HepG2 (cell line): ENCODE data around the gene ELP5. TPM values are rescaled to one million over a fixed set of nuclear protein-coding genes. Genes with fewer than 3 reads are reported as not detected.
A peak's percentile ranks its signal among the peaks of the same experiment; 100 is the strongest.

Experiments
- AGO2 ChIP-seq: fragments of 200-400 bp; formaldehyde crosslinking; optimal IDR thresholded peaks from 2 replicates; pipeline ENCODE3; 2017; ENCODE audit warnings: mild to moderate bottlenecking, low read depth, low read length, moderate library complexity
- DNMT1 ChIP-seq: sonication (generic); formaldehyde crosslinking; IDR thresholded peaks from 2 replicates; pipeline ENCODE4 v1.5.1; 2020; ENCODE audit warnings: mild to moderate bottlenecking, missing genetic modification reagents
- HNRNPH1 ChIP-seq: fragments of 200-400 bp; formaldehyde crosslinking; optimal IDR thresholded peaks from 2 replicates; pipeline ENCODE3; 2017; ENCODE audit warnings: mild to moderate bottlenecking, low read depth, low read length
- NR2F1 ChIP-seq, 2 experiments: fragments of 450-650 bp in 1 of 2; formaldehyde crosslinking in 1 of 2; IDR thresholded peaks; 2 replicates each; pipeline versions ENCODE4 v1.5.0 to v1.6.1; 2016 to 2020; ENCODE audit warnings: mild to moderate bottlenecking in 1 of 2, missing compliant biosample characterization in 1 of 2, missing genetic modification reagents in 1 of 2, moderate library complexity in 1 of 2
- RFX3 ChIP-seq: IDR thresholded peaks from 2 replicates; pipeline ENCODE4 v1.6.1; 2016; ENCODE audit warnings: missing biosample characterization, missing genetic modification reagents
- SAFB2 ChIP-seq: sonication (generic); formaldehyde crosslinking; IDR thresholded peaks from 2 replicates; pipeline ENCODE4 v1.5.1; 2020; ENCODE audit warnings: missing genetic modification reagents, low read depth, mild to moderate bottlenecking, borderline replicate concordance
- SKI ChIP-seq: fragments of 450-650 bp; IDR thresholded peaks from one replicate; pipeline ENCODE4 v1.6.1; 2018; ENCODE audit warnings: mild to moderate bottlenecking; ENCODE audit not compliant: partially characterized antibody
- SSRP1 ChIP-seq: IDR thresholded peaks from 2 replicates; pipeline ENCODE4 v1.6.1; 2016; ENCODE audit warnings: control low read depth
- STAG1 ChIP-seq: sonication (generic); formaldehyde crosslinking; IDR thresholded peaks from 2 replicates; pipeline ENCODE4 v1.4.0; 2020; ENCODE audit warnings: missing genetic modification reagents
- TCF7 ChIP-seq: sonication (generic); IDR thresholded peaks from 2 replicates; pipeline ENCODE4 v1.6.1; 2016; ENCODE audit warnings: antibody characterized with exemption, low read depth
- ZMYM4 ChIP-seq: sonication (generic); formaldehyde crosslinking; IDR thresholded peaks from 2 replicates; pipeline ENCODE4 v1.8.1; 2023; ENCODE audit warnings: mild to moderate bottlenecking, missing genetic modification reagents
- ZNF136 ChIP-seq: sonication (generic); formaldehyde crosslinking; IDR thresholded peaks from 2 replicates; pipeline ENCODE4 v1.8.1; 2022; ENCODE audit warnings: low read depth, mild to moderate bottlenecking, moderate library complexity, missing genetic modification reagents
- ZNF510 ChIP-seq: sonication (generic); formaldehyde crosslinking; IDR thresholded peaks from 2 replicates; pipeline ENCODE4 v1.4.0; 2020; ENCODE audit warnings: low read depth, mild to moderate bottlenecking, missing genetic modification reagents
- ZNF660 ChIP-seq: sonication (generic); formaldehyde crosslinking; IDR thresholded peaks from 2 replicates; pipeline ENCODE4 v1.5.1; 2020; ENCODE audit warnings: mild to moderate bottlenecking, low read depth, missing genetic modification reagents, borderline replicate concordance
- polyA plus RNA-seq, 8 experiments: library from polyadenylated mRNA; depleted of rRNA in 3 of 8; stranded (reverse) in 7 of 8; unstranded in 1 of 8; fragments of >200 nt; fragmentation: Illumina TruSeq in 4 of 8; extraction: Trizol in 4 of 8; gene quantifications; 2 replicates each; pipeline versions ENCODE4 v1.2.1 to v1.2.3, GENCODE V29; 2011 to 2016; ENCODE audit warnings: low read depth in 4 of 8, missing spikeins in 1 of 8, mixed read lengths in 1 of 8; ENCODE audit not compliant: insufficient read depth in 1 of 8
- total RNA-seq, 5 experiments: library from RNA; depleted of rRNA; stranded (reverse); fragments of >200 nt; fragmentation: Illumina TruSeq; extraction: Trizol; gene quantifications; 2 replicates each; pipeline ENCODE4 v1.2.3, GENCODE V29; 2016; ENCODE audit warnings: low read depth in 1 of 5
- TF ChIP-seq, protein P1 (sequence below): sonication (generic); formaldehyde crosslinking; IDR thresholded peaks from 2 replicates; pipeline ENCODE4 v1.4.0; 2020; ENCODE audit warnings: missing genetic modification reagents
- TF ChIP-seq, protein P2 (sequence below): sonication (generic); formaldehyde crosslinking; IDR thresholded peaks from 2 replicates; pipeline ENCODE4 v1.4.0; 2020; ENCODE audit warnings: missing genetic modification reagents, borderline replicate concordance
- TF ChIP-seq, protein P3 (sequence below): sonication (generic); formaldehyde crosslinking; conservative IDR thresholded peaks from 2 replicates; pipeline ENCODE4 v1.4.0; 2020; ENCODE audit warnings: missing genetic modification reagents
- TF ChIP-seq, protein P4 (sequence below): sonication (generic); formaldehyde crosslinking; IDR thresholded peaks from 2 replicates; pipeline ENCODE4 v1.4.0; 2020; ENCODE audit warnings: mild to moderate bottlenecking, missing genetic modification reagents
- TF ChIP-seq, protein P5 (sequence below): sonication (generic); formaldehyde crosslinking; IDR thresholded peaks from 2 replicates; pipeline ENCODE4 v1.5.0; 2020; ENCODE audit warnings: mild to moderate bottlenecking, missing genetic modification reagents

ELP5 gene
- total and polyA plus RNA-seq, 2 of the 13 experiments (the other 11 are each of a cell fraction or from before 2014, with no cell fraction given) = 67.6 to 69.8 TPM

DNA sequence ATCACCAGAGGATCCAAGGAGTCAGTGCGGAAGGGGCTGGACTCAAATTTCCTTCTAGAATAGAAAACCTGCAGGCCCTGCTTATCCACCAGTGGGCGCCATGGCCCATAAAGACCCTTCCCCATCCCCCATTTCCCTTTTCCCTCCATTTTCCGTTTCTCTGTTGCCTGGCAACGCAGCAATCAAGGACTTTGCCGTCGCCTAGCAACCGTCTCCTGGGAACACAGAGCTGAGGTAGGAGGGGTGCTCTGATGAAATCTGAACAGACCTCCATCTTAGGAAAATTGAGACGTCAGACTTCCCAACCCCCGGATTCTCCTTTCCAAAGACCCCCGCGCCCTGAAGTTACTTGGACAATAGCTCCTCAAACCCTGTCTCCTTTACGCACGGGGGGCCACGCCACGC is 38.1 kb upstream of the ELP5 start (continued):
- TF ChIP-seq SSRP1 (CRISPR knock-in tag) (no peak), TCF7 (no peak), ZNF510 (CRISPR knock-in tag) (no peak), AGO2 (no peak), STAG1 (CRISPR knock-in tag) (peak; percentile 44), NR2F1 (CRISPR knock-in tag; IDR thresholded peaks at IDR 0.05) (0 out of 4 replicates have a peak, but pooled peaks of 1 of the 2 experiments have one; percentile 38), SAFB2 (CRISPR knock-in tag) (no peak), HNRNPH1 (no peak), ZMYM4 (CRISPR knock-in tag) (no peak), SKI (no peak), RFX3 (CRISPR knock-in tag) (peak; percentile 94), ZNF136 (CRISPR knock-in tag) (no peak), DNMT1 (no peak), ZNF660 (CRISPR knock-in tag) (no peak)
- TF ChIP-seq, protein P1, sequence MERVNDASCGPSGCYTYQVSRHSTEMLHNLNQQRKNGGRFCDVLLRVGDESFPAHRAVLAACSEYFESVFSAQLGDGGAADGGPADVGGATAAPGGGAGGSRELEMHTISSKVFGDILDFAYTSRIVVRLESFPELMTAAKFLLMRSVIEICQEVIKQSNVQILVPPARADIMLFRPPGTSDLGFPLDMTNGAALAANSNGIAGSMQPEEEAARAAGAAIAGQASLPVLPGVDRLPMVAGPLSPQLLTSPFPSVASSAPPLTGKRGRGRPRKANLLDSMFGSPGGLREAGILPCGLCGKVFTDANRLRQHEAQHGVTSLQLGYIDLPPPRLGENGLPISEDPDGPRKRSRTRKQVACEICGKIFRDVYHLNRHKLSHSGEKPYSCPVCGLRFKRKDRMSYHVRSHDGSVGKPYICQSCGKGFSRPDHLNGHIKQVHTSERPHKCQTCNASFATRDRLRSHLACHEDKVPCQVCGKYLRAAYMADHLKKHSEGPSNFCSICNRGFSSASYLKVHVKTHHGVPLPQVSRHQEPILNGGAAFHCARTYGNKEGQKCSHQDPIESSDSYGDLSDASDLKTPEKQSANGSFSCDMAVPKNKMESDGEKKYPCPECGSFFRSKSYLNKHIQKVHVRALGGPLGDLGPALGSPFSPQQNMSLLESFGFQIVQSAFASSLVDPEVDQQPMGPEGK (CRISPR knock-in tag) = no peak
- TF ChIP-seq, protein P2, sequence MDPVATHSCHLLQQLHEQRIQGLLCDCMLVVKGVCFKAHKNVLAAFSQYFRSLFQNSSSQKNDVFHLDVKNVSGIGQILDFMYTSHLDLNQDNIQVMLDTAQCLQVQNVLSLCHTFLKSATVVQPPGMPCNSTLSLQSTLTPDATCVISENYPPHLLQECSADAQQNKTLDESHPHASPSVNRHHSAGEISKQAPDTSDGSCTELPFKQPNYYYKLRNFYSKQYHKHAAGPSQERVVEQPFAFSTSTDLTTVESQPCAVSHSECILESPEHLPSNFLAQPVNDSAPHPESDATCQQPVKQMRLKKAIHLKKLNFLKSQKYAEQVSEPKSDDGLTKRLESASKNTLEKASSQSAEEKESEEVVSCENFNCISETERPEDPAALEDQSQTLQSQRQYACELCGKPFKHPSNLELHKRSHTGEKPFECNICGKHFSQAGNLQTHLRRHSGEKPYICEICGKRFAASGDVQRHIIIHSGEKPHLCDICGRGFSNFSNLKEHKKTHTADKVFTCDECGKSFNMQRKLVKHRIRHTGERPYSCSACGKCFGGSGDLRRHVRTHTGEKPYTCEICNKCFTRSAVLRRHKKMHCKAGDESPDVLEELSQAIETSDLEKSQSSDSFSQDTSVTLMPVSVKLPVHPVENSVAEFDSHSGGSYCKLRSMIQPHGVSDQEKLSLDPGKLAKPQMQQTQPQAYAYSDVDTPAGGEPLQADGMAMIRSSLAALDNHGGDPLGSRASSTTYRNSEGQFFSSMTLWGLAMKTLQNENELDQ = no peak
- TF ChIP-seq, protein P3, sequence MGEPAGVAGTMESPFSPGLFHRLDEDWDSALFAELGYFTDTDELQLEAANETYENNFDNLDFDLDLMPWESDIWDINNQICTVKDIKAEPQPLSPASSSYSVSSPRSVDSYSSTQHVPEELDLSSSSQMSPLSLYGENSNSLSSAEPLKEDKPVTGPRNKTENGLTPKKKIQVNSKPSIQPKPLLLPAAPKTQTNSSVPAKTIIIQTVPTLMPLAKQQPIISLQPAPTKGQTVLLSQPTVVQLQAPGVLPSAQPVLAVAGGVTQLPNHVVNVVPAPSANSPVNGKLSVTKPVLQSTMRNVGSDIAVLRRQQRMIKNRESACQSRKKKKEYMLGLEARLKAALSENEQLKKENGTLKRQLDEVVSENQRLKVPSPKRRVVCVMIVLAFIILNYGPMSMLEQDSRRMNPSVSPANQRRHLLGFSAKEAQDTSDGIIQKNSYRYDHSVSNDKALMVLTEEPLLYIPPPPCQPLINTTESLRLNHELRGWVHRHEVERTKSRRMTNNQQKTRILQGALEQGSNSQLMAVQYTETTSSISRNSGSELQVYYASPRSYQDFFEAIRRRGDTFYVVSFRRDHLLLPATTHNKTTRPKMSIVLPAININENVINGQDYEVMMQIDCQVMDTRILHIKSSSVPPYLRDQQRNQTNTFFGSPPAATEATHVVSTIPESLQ (CRISPR knock-in tag) = no peak
- TF ChIP-seq, protein P4, sequence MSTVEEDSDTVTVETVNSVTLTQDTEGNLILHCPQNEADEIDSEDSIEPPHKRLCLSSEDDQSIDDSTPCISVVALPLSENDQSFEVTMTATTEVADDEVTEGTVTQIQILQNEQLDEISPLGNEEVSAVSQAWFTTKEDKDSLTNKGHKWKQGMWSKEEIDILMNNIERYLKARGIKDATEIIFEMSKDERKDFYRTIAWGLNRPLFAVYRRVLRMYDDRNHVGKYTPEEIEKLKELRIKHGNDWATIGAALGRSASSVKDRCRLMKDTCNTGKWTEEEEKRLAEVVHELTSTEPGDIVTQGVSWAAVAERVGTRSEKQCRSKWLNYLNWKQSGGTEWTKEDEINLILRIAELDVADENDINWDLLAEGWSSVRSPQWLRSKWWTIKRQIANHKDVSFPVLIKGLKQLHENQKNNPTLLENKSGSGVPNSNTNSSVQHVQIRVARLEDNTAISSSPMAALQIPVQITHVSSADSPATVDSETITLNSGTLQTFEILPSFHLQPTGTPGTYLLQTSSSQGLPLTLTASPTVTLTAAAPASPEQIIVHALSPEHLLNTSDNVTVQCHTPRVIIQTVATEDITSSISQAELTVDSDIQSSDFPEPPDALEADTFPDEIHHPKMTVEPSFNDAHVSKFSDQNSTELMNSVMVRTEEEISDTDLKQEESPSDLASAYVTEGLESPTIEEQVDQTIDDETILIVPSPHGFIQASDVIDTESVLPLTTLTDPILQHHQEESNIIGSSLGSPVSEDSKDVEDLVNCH (CRISPR knock-in tag) = no peak
- TF ChIP-seq, protein P5, sequence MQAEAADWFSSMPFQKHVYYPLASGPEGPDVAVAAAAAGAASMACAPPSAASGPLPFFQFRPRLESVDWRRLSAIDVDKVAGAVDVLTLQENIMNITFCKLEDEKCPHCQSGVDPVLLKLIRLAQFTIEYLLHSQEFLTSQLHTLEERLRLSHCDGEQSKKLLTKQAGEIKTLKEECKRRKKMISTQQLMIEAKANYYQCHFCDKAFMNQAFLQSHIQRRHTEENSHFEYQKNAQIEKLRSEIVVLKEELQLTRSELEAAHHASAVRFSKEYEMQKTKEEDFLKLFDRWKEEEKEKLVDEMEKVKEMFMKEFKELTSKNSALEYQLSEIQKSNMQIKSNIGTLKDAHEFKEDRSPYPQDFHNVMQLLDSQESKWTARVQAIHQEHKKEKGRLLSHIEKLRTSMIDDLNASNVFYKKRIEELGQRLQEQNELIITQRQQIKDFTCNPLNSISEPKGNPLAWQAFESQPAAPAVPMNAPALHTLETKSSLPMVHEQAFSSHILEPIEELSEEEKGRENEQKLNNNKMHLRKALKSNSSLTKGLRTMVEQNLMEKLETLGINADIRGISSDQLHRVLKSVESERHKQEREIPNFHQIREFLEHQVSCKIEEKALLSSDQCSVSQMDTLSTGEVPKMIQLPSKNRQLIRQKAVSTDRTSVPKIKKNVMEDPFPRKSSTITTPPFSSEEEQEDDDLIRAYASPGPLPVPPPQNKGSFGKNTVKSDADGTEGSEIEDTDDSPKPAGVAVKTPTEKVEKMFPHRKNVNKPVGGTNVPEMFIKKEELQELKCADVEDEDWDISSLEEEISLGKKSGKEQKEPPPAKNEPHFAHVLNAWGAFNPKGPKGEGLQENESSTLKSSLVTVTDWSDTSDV (CRISPR knock-in tag) = no peak
